ENCODE measurements around the gene VAPB.

VAPB gene

DNA sequence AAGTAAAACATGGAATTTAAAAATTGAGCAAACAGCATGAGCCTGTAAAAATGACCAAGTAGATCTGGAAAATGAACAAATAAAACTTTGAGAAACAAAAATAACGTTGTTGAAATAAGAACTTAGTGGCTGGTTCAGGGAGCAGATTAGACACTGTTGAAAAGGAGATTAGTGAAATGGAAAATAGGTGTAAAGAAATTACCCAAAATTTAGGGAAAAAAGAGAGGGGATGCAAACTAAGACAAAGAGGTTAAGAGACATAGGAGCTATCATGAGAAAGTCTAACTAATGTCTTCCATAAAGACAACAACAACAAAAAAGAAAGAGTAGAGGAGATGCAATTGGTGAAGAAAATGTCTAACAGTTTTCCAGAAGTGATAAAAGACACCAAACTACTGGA, 97.2 kb downstream of the VAPB start:
- no peak for DNase-seq

DNA sequence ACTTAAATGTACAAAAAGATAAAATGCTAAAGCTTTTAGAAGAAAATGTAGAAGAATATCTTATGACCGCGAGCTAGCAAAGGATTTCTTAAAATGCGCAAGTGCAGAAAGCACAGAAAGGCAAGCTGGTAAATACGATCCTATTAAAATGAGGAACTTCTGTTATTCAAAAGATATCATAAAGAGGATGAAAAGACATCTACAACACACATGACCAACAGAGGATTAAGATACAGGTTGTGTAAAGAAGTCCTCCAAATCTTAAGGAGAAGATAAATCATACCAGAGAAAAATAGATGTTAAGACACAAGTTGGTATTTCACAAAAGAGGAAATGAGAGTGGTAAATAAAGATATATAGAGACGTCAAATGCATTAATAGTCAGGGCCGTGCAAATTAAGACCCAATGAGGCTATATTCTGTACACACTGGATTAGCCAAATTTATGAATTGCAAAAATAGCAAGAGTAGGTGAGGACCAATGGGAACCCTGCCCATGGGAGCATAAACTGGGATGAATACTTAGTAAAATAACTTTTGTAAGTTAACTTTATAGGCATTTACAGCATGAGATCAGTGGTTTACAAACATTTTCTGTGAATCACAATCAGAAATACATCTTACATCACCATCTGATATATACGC, 103.2 kb downstream of the VAPB start:
- no peak for DNase-seq

DNA sequence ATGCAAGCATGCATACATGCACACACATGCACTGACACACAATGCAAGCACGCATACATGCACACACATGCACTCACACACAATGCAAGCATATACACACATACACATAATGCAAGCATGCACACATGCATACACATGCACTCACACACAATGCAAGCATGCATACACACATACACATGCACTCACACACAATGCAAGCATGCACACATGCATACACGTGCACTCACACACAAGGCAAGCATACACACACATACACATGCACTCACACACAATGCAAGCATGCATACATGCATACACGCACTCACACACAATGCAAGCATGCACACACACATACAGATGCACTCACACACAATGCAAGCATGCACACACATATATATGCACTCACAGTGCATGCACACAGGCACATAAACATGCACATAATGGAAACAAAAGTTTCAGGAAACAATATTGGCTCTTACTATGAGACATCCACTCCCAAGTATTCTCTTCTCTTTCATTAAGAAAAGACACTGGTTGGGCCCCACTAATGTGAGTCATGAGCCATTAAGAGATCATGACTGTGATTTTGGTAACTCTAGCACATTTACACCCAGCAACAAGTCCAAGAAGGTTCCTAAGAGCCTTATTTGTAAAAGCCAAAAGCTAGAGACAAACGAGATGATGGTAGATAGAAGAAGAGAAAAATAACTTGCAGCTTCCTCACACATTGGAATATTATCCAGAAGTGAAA, 103.9 kb downstream of the VAPB start:
- DNase-seq: no peak

DNA sequence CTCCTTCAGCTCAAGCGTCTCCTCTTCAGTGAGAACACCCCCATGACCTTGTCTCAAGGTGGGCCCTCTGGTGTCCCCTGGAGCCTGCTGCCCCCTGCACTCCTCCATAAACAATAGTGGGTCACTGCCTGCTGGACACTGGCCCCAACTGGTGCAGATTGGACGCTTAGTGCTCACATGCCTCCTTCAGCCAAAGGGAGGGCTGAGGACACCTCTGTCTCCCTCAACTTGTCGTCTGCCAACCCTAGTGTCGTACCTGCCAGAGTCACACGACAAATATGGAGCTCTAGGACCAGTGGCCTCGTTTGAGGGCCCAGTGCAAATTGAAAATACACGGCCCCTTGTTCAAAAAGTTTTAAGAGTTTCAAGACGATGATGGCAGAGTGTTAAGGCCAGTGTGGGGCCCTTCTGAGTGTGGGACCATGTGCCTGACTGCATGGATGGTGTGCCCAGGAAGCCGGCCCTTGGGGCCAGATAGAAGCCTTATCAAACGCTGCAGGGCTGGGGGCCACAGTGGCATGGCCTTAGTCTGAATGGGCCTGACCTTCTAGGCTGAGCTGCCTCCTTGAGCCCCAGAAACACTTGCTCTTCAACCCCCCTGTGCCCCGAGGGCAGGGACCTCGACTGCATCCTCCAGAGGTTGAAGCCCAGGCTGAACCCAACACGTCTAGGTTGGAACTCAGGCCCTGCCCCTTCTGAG, 106.0 kb downstream of the VAPB start:
- no peak for DNase-seq

DNA sequence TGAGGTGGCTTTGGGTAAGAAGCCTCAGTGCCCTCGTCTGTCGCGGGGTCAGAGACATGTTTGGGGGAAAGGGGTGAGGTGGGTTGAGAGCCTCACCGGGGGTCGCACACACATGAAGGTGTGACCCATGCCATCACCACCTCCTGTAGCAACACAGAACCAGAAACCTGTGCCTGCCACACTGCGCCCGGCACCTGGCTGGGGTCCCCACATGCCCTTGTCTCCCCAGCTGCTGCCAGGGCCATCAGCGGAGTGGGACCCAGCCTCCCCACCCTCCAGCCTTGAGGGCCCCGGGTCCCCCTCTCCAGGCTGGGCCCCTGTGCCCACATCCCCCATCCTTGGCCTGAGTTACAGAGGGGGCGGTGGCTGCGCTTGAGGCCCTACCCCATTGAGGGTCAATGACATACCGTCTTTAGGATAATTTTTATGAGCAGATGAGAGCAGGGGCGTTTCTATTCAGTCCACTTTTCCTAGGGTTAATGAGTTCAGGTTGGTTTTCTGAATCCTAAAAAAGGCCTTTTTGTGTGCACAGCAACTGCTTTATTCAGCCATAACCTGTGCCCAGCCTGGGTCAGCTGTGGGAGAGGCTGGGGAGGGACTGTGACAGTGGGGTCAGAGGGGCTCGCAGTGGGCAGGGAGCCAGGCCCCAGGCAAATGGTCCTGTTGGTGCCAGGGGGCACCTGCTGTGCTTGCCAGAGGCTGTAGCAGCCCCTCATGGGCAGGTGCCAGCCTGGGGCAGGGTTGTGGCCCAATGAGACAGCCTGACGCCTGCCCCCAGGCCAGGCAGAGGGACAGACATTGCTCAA, 106.8 kb downstream of the VAPB start:
- no peak for DNase-seq

DNA sequence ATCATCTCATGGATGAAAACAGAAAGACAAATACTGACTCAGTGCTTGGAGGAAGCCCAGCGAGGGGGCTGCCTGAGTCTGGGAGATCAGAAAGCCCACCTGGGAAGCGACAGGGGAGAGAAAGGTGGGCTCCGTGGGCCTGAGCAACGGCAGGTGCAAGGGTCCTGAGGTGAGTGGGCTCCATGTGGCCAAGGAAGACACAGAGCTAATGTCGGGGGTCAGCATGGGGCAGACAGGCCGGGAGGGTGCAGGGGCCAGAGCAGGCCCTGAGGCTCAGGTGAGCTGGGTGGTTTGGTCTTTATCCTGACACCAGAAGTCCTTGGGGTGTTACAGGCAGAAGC, 107.4 kb downstream of the VAPB start:
- DNase-seq: no peak

DNA sequence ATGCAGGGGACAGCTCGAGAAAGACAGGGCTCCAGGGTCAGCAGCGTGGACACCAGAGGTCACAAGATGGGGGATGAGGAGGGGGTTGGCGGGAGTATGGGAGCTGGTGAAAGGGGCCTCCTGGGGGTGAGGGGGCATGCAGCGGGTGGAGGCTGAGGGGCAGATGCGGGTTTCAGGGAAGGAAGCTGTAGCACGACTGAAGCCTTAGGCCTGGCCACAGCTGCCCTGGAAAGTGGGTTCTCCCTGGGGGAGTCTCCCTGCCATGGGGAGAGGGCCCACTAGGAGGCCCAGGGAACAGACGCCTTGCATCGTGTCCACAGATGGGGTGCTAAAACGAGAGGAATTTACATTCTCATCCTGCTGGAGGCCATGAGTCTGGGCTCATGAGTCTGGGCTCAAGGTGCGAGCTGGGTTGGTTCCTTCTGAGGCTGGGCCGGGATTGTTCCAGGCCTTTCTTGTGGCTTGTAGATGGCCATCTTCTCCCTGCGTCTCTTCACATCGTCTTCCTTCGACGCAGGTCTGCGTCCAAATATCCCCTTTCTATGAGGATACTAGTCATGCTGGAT, 108.1 kb downstream of the VAPB start:
- no peak for DNase-seq

DNA sequence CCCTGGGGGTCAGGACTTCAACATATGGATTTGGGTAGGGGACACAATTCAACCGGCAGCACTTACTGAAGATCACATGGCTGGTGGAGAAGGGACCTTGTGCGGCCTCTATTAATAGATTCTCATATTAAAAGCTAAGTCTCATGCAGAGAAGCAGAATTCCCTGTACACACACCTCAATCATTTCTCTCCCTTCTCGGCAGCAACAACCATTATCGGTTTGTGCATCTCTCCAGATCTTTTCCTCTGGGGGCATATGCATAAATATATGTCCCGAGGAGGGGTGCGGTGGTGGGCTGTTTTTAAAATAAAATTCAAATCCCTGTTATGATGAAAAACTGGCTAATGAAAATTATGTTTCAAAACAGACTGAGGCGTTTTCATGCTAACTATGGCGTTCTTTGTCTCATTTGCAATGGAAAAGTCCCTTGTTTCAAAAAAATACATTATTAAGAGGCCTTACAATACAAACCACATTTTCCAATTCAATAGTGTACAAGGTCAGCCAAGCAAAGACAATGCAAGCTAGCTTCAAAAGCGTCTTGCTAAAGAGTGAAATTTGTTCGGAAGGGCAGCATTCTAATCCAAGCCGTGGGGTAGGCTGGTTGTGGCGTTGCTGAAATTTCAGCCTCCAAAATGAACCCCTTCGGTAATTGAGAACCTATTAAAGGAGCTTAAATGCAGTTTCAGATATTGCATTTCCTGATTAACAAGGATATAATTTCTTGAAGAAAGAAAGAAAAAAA, 108.9 kb downstream of the VAPB start:
- no peak for DNase-seq

DNA sequence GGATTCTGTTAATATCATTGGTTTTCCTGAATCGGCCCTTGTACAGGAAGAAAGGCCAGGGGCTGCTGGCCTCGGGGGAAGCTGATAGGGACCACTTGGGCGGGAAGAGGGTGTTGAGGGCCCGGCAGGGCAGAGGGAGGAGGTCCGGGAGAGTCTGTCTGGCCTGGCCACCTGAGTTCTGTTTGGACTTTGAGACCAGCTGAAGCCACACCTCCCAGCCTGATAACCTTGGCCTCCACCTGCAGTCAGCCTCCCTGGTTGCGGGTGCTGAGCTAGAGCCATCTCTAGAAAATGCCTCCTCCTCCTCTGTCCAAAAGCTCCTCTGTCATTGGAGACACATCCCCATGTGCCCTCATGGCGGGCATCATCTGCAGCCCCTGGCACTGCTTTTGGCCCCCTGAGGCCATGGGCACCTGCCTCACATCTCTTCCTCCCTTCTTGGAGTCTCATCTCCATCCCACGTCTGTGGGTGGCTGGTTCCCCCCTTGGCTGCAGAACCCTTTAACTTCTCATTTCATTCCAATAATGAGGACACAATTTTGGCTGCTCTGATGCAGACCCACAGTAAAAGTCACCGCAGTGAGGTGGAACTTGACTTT, 109.5 kb downstream of the VAPB start:
- DNase-seq: no peak

DNA sequence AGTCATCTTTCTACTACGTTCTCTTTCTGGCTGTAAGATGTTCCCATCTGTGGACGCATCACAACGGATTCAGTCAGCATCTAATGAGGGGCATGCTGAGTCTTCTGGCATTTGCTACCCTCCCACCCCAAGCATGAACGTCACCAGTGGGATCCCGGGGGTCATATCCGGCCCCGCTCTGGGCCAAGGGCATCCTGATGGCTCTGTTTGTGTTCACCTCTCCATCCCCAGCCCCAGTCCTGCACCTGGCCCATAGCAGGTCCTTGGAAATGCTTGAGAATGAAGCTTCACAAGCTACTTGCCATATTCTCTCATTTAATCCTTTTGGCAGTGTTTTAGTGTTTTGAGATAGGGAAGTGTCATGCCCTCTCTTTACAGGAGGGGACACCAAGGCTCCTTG, 111.2 kb downstream of the VAPB start:
- no peak for DNase-seq

All from kidney glomerular epithelial cell (primary cell).